Measurements from ENCODE around the gene INAFM2. TPM values are rescaled to one million over a fixed set of nuclear protein-coding genes. Genes with fewer than 3 reads are reported as not detected.

The INAFM2 gene
- total RNA-seq, 2 experiments from 2014 or later, result 3.3 to 4.4 TPM

DNA sequence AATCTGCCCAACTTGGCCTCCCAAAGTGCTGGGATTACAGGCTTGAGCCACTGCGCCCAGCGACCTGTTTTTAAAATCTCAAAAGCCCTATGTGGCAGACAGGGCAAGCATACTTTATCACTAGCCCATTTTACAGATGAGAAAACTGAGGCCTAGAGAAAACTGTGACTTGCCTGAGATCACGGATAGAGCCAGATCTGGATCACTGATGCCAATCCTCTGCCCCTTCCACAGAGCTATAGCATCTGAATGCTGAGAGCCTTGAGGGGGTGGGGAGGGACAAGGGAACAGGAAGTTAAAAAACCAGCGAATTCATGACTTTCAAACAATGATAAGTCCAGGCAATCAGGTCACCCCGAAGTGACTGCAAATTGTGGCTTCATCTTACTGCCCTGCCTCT is 48.0 kb upstream of the INAFM2 start:
- DNase-seq (ENCODE audit: low spot score), result no peak
- H3K9me2 ChIP-seq (ENCODE audit: insufficient read depth, low read length), result no peaks in the 10 kb centered on the region
- no peaks in the 10 kb centered on the region for H4K20me1 ChIP-seq (ENCODE audit: insufficient read depth, low read length)
- CTCF ChIA-PET (ENCODE audit: unreplicated experiment), result no interaction called here
- H2AFZ ChIP-seq (ENCODE audit: low read length), result no peak overlapping the region
- no peaks in the 10 kb centered on the region; the same call in 1 of the 2 replicates for H3K36me3 ChIP-seq (ENCODE audit: insufficient read depth, low read length)
- no TSS peak for BruUV-seq (replicated peaks)
- H3K4me2 ChIP-seq (ENCODE audit: low read length), result no peak overlapping the region
- H3K27ac ChIP-seq (ENCODE audit: low read depth, low read length, poor library complexity, severe bottlenecking), result no peak overlapping the region
- H3K4me3 ChIP-seq (ENCODE audit: low read depth, low read length, poor library complexity, severe bottlenecking), result no peak overlapping the region
- H3K9me3 ChIP-seq (ENCODE audit: low read length), result no peaks in the 10 kb centered on the region
- TF ChIP-seq, protein P1, sequence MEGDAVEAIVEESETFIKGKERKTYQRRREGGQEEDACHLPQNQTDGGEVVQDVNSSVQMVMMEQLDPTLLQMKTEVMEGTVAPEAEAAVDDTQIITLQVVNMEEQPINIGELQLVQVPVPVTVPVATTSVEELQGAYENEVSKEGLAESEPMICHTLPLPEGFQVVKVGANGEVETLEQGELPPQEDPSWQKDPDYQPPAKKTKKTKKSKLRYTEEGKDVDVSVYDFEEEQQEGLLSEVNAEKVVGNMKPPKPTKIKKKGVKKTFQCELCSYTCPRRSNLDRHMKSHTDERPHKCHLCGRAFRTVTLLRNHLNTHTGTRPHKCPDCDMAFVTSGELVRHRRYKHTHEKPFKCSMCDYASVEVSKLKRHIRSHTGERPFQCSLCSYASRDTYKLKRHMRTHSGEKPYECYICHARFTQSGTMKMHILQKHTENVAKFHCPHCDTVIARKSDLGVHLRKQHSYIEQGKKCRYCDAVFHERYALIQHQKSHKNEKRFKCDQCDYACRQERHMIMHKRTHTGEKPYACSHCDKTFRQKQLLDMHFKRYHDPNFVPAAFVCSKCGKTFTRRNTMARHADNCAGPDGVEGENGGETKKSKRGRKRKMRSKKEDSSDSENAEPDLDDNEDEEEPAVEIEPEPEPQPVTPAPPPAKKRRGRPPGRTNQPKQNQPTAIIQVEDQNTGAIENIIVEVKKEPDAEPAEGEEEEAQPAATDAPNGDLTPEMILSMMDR (conservative IDR thresholded peaks at IDR 0.05; ENCODE audit: low read length), result no peak
- TF ChIP-seq EZH2phosphoT487 (IDR thresholded peaks at IDR 0.05; ENCODE audit: borderline replicate concordance, low read depth, low read length), result no peak
- H3K4me1 ChIP-seq (ENCODE audit: insufficient read depth, low read length, poor library complexity, severe bottlenecking), result peaks cover 13% of the 10 kb centered on the region
- H3K79me2 ChIP-seq (ENCODE audit: insufficient read depth, low read depth, low read length), result no peaks in the 10 kb centered on the region
- POLR2A ChIA-PET, result no interaction called here
- intact Hi-C loops (cut with micrococcal nuclease; ENCODE audit: unreplicated experiment), result no loop called here

DNA sequence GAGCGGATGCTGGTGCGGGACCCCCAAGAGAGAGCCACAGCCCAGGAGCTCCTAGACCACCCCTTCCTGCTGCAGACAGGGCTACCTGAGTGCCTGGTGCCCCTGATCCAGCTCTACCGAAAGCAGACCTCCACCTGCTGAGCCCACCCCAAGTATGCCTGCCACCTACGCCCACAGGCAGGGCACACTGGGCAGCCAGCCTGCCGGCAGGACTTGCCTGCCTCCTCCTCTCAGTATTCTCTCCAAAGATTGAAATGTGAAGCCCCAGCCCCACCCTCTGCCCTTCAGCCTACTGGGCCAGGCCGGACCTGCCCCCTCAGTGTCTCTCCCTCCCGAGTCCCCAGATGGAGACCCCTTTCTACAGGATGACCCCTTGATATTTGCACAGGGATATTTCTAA is 47.5 kb upstream of the INAFM2 start:
- Histone ChIP-seq H3K9me3 (ENCODE audit: low read length) (no peaks in the 10 kb centered on the region), H3K4me1 (ENCODE audit: insufficient read depth, low read length, poor library complexity, severe bottlenecking) (peaks cover 13% of the 10 kb centered on the region), H3K36me3 (ENCODE audit: insufficient read depth, low read length) (no peaks in the 10 kb centered on the region; the same call in 1 of the 2 replicates), H3K4me3 (ENCODE audit: low read depth, low read length, poor library complexity, severe bottlenecking) (no peak overlapping the region), H3K4me2 (ENCODE audit: low read length) (no peak overlapping the region), H3K9me2 (ENCODE audit: insufficient read depth, low read length) (no peaks in the 10 kb centered on the region), H2AFZ (ENCODE audit: low read length) (no peak overlapping the region), H3K27ac (ENCODE audit: low read depth, low read length, poor library complexity, severe bottlenecking) (no peak overlapping the region), H3K79me2 (ENCODE audit: insufficient read depth, low read depth, low read length) (no peaks in the 10 kb centered on the region), H4K20me1 (ENCODE audit: insufficient read depth, low read length) (no peaks in the 10 kb centered on the region)
- no TSS peak for BruUV-seq (replicated peaks)
- DNase-seq (ENCODE audit: low spot score), result no peak
- no peak for TF ChIP-seq EZH2phosphoT487 (IDR thresholded peaks at IDR 0.05; ENCODE audit: borderline replicate concordance, low read depth, low read length)
- TF ChIP-seq, protein P1 (conservative IDR thresholded peaks at IDR 0.05; ENCODE audit: low read length), result no peak
- intact Hi-C loops (cut with micrococcal nuclease; ENCODE audit: unreplicated experiment), result no loop called here
- CTCF ChIA-PET (ENCODE audit: unreplicated experiment), result no interaction called here
- POLR2A ChIA-PET, result no interaction called here

DNA sequence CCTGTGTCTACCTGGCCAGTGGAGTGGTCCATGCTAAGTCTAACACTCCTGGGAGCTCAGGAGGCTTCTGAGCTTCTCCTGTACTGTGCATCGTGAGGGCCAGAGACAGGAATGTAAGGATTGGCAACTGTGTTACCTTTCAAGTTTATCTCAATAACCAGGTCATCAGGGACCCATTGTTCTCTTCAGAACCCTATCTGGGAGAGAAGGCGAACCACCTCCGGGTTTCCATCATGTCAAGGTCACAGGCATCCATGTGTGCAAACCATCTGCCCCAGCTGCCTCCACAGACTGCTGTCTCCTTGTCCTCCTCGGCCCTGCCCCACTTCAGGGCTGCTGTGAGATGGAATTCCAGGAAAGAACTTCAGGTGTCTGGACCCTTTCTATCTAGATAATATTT is 46.6 kb upstream of the INAFM2 start:
- ChIA-PET CTCF (ENCODE audit: unreplicated experiment) (no interaction called here), POLR2A (no interaction called here)
- H3K79me2 ChIP-seq (ENCODE audit: insufficient read depth, low read depth, low read length), result no peaks in the 10 kb centered on the region
- H3K9me3 ChIP-seq (ENCODE audit: low read length), result no peaks in the 10 kb centered on the region
- no peaks in the 10 kb centered on the region for H4K20me1 ChIP-seq (ENCODE audit: insufficient read depth, low read length)
- no peak for DNase-seq (ENCODE audit: low spot score)
- intact Hi-C loops (cut with micrococcal nuclease; ENCODE audit: unreplicated experiment), result no loop called here
- no peaks in the 10 kb centered on the region for H3K9me2 ChIP-seq (ENCODE audit: insufficient read depth, low read length)
- no peak overlapping the region for H3K4me3 ChIP-seq (ENCODE audit: low read depth, low read length, poor library complexity, severe bottlenecking)
- H3K4me1 ChIP-seq (ENCODE audit: insufficient read depth, low read length, poor library complexity, severe bottlenecking), result peaks cover 13% of the 10 kb centered on the region
- H2AFZ ChIP-seq (ENCODE audit: low read length), result no peak overlapping the region
- H3K4me2 ChIP-seq (ENCODE audit: low read length), result peak overlapping the region; percentile 55
- no peaks in the 10 kb centered on the region; the same call in 1 of the 2 replicates for H3K36me3 ChIP-seq (ENCODE audit: insufficient read depth, low read length)
- no peak overlapping the region for H3K27ac ChIP-seq (ENCODE audit: low read depth, low read length, poor library complexity, severe bottlenecking)
- no TSS peak for BruUV-seq (replicated peaks)
- no peak for TF ChIP-seq EZH2phosphoT487 (IDR thresholded peaks at IDR 0.05; ENCODE audit: borderline replicate concordance, low read depth, low read length)
- TF ChIP-seq, protein P1 (conservative IDR thresholded peaks at IDR 0.05; ENCODE audit: low read length), result no peak

All from OCI-LY7 (cell line).